Caco-2 (cell line): ENCODE measurements around the gene TASL. TPM values are rescaled to one million over a fixed set of nuclear protein-coding genes. Genes with fewer than 3 reads are reported as not detected.

Source experiments
- BruUV-seq: library from RNA; stranded (reverse); fragments of 400-500 nt; replicated peaks from 2 replicates; lab custom pipeline; 2021; lab: Mats Ljungman, UMichigan
- CTCF ChIA-PET: fragments of 300-600 bp; sonication (Branson Sonifier 250); formaldehyde crosslinking; loops from one replicate; lab custom pipeline; 2022; ENCODE audit warnings: antibody characterized with exemption; lab: Charles Lee
- POLR2A ChIA-PET: fragments of 300-600 bp; sonication (Branson Sonifier 250); formaldehyde crosslinking; loops from one replicate; lab custom pipeline; 2022; ENCODE audit warnings: antibody characterized with exemption; lab: Charles Lee
- DNase-seq, 2 experiments: peaks; one replicate each; pipeline versions ENCODE4 v3.0.0 to v3.0.0-alpha.2; 2020 to 2022
- H3K27me3 ChIP-seq: replicated peaks from 2 replicates; pipeline ENCODE4 v1.6.0; 2011; ENCODE audit warnings: low read length; ENCODE audit not compliant: control insufficient read depth, insufficient read depth
- H3K36me3 ChIP-seq: 2 replicates; pipeline ENCODE4 v1.5.1; 2011; ENCODE audit warnings: low read length; ENCODE audit not compliant: control insufficient read depth, insufficient read depth
- H3K4me1 ChIP-seq: fragments of 250-450 bp; sonication (Bioruptor Pico); 2 replicates; pipeline ENCODE4 v1.5.1; 2020; ENCODE audit warnings: mild to moderate bottlenecking
- H3K4me3 ChIP-seq: 2 replicates; pipeline ENCODE4 v1.5.1; 2011; ENCODE audit warnings: low read depth, mild to moderate bottlenecking, control low read depth, low read length
- H3K9me3 ChIP-seq: fragments of 250-450 bp; sonication (Bioruptor Pico); 2 replicates; pipeline ENCODE4 v1.5.1; 2020; ENCODE audit warnings: mild to moderate bottlenecking, moderate library complexity
- H3K27ac Mint-ChIP-seq: one replicate; pipeline ENCODE4 v1.8.0; 2022; ENCODE audit warnings: mixed read lengths; ENCODE audit not compliant: unreplicated experiment
- H3K27me3 Mint-ChIP-seq: one replicate; pipeline ENCODE4 v1.8.0; 2022; ENCODE audit warnings: mixed read lengths; ENCODE audit not compliant: insufficient read depth, unreplicated experiment
- H3K36me3 Mint-ChIP-seq: one replicate; pipeline ENCODE4 v1.8.0; 2022; ENCODE audit warnings: mild to moderate bottlenecking, mixed read lengths; ENCODE audit not compliant: insufficient read depth, unreplicated experiment
- H3K4me1 Mint-ChIP-seq: one replicate; pipeline ENCODE4 v1.8.0; 2022; ENCODE audit warnings: low read depth, mixed read lengths; ENCODE audit not compliant: unreplicated experiment
- H3K4me3 Mint-ChIP-seq: one replicate; pipeline ENCODE4 v1.8.0; 2022; ENCODE audit warnings: mild to moderate bottlenecking, moderate library complexity, mixed read lengths; ENCODE audit not compliant: unreplicated experiment
- H3K9me3 Mint-ChIP-seq: one replicate; pipeline ENCODE4 v1.8.0; 2022; ENCODE audit warnings: mixed read lengths; ENCODE audit not compliant: unreplicated experiment
- intact Hi-C: fragments of 100-400 bp; cut with micrococcal nuclease; formaldehyde crosslinking; loops from one replicate; pipeline ENCODE4 v1.10.0; 2022; ENCODE audit not compliant: unreplicated experiment
- total RNA-seq: library from RNA; stranded (reverse); gene quantifications from 2 replicates; pipeline ENCODE4 v1.2.3, GENCODE V29; 2022
- TF ChIP-seq, protein P1 (sequence below), 2 experiments: fragments of 200-600 bp in 1 of 2; IDR thresholded peaks; 1 replicate in 1 of 2; 2 replicates in 1 of 2; pipeline versions ENCODE4 v1.5.1 to v1.8.0; 2011 to 2022; ENCODE audit warnings: antibody characterized with exemption in 1 of 2, control low read depth in 1 of 2, inconsistent platforms in 1 of 2, low read depth in 1 of 2, low read length in 1 of 2, mild to moderate bottlenecking in 1 of 2, moderate library complexity in 1 of 2; ENCODE audit not compliant: insufficient read depth in 1 of 2, severe bottlenecking in 1 of 2, unreplicated experiment in 1 of 2

The TASL gene
- total RNA-seq, 1 experiment from 2014 or later, result not detected

DNA sequence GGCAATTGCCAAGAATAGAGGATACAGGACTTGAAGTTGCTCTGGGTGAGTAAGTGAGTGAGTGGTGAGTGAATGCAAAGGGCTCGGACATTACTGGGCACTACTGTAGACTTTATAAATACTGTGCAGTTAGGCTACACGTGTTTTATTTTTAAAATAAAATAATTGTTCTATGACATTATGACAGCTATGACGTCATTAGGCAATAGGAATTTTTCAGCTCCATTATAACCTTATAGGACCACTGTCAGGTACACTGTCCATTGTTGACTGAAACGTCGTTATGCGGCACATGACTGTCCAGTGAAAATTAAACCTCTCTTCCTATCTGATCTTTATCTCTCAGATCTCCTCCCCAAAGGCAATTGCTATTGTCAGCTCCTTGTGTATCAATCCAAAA lies 5.1 kb upstream of the TASL start:
- H3K27me3 ChIP-seq, result no peaks in the 10 kb centered on the region
- no peak overlapping the region for H3K4me3 Mint-ChIP-seq
- CTCF ChIA-PET, result interaction anchor here (0.6 kb wide), 1 partner anchor 16 kb away, joined by 5 read pairs; no protein-coding TSS in a partner anchor
- TF ChIP-seq, protein P1, sequence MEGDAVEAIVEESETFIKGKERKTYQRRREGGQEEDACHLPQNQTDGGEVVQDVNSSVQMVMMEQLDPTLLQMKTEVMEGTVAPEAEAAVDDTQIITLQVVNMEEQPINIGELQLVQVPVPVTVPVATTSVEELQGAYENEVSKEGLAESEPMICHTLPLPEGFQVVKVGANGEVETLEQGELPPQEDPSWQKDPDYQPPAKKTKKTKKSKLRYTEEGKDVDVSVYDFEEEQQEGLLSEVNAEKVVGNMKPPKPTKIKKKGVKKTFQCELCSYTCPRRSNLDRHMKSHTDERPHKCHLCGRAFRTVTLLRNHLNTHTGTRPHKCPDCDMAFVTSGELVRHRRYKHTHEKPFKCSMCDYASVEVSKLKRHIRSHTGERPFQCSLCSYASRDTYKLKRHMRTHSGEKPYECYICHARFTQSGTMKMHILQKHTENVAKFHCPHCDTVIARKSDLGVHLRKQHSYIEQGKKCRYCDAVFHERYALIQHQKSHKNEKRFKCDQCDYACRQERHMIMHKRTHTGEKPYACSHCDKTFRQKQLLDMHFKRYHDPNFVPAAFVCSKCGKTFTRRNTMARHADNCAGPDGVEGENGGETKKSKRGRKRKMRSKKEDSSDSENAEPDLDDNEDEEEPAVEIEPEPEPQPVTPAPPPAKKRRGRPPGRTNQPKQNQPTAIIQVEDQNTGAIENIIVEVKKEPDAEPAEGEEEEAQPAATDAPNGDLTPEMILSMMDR (IDR thresholded peaks at IDR 0.05; ENCODE audit: insufficient read depth in 1 of 2, low read depth in 1 of 2, low read length in 1 of 2, severe bottlenecking in 1 of 2, unreplicated experiment in 1 of 2), result no peak
- no peaks in the 10 kb centered on the region for H3K27me3 Mint-ChIP-seq
- no peaks in the 10 kb centered on the region for H3K36me3 ChIP-seq
- H3K4me3 ChIP-seq, result no peak overlapping the region
- BruUV-seq, result no TSS peak
- H3K4me1 ChIP-seq, result no peaks in the 10 kb centered on the region
- H3K36me3 Mint-ChIP-seq, result no peaks in the 10 kb centered on the region
- no peaks in the 10 kb centered on the region for H3K9me3 ChIP-seq
- POLR2A ChIA-PET, result no interaction called here
- no peaks in the 10 kb centered on the region for H3K9me3 Mint-ChIP-seq
- H3K27ac Mint-ChIP-seq, result no peak overlapping the region
- intact Hi-C loops, result no loop called here
- DNase-seq, result no peak
- no peaks in the 10 kb centered on the region for H3K4me1 Mint-ChIP-seq

DNA sequence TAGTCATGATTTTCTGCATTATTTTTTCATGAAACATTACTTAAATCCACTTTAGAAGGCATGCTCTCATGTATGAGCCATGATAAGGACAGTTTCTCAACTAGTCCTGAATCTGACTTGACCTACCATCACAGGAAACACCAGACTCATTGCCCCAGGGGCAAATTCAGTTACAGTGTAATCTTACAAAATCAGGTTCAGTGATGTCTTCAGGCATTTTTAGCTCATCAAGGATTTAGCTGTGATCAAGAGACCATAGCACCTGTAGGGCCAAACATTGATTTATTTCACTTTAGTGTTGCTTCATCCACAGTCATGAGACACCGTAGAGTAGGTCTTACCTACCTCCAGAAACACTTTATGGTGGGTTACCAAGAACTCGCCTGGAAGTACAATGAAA lies 3.1 kb upstream of the TASL start:
- BruUV-seq, result no TSS peak
- intact Hi-C loops, result no loop called here
- Mint-ChIP-seq H3K27me3 (no peaks in the 10 kb centered on the region), H3K4me1 (no peaks in the 10 kb centered on the region), H3K9me3 (no peaks in the 10 kb centered on the region), H3K36me3 (no peaks in the 10 kb centered on the region), H3K4me3 (no peak overlapping the region), H3K27ac (no peak overlapping the region)
- H3K4me3 ChIP-seq, result no peak overlapping the region
- ChIA-PET POLR2A (no interaction called here), CTCF (no interaction called here)
- TF ChIP-seq, protein P1 (IDR thresholded peaks at IDR 0.05; ENCODE audit: insufficient read depth in 1 of 2, low read depth in 1 of 2, low read length in 1 of 2, severe bottlenecking in 1 of 2, unreplicated experiment in 1 of 2), result no peak
- H3K4me1 ChIP-seq, result no peaks in the 10 kb centered on the region
- no peaks in the 10 kb centered on the region for H3K27me3 ChIP-seq
- no peaks in the 10 kb centered on the region for H3K9me3 ChIP-seq
- H3K36me3 ChIP-seq, result no peaks in the 10 kb centered on the region
- DNase-seq, result no peak

DNA sequence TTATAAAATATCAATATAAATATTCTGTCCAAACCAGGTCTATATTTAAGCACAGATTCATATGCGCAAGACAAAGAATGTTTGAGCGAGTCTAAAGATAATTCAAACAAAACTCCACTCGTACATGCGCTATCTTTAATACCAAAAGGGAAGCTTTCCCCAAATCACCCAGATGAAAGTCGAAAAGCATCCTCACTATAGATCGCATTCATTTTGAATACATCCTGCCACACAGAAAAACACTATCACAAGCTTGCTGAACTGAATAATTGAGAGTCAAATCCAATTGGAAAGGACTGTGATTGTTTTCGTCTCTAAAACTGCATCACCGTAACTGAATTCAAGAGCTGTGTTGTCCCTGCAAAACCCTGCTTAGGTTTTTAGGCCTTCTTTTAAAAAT lies 685 bp downstream of the TASL start:
- Mint-ChIP-seq H3K4me1 (no peaks in the 10 kb centered on the region), H3K4me3 (no peak overlapping the region), H3K27me3 (no peaks in the 10 kb centered on the region), H3K36me3 (no peaks in the 10 kb centered on the region), H3K27ac (no peak overlapping the region), H3K9me3 (no peaks in the 10 kb centered on the region)
- intact Hi-C loops, result no loop called here
- Histone ChIP-seq H3K4me3 (no peak overlapping the region), H3K4me1 (no peaks in the 10 kb centered on the region), H3K36me3 (no peaks in the 10 kb centered on the region), H3K9me3 (no peaks in the 10 kb centered on the region), H3K27me3 (no peaks in the 10 kb centered on the region)
- no peak for DNase-seq
- no TSS peak for BruUV-seq
- CTCF ChIA-PET, result no interaction called here
- TF ChIP-seq, protein P1 (IDR thresholded peaks at IDR 0.05; ENCODE audit: insufficient read depth in 1 of 2, low read depth in 1 of 2, low read length in 1 of 2, severe bottlenecking in 1 of 2, unreplicated experiment in 1 of 2), result no peak
- POLR2A ChIA-PET, result no interaction called here
